Cardiac ventricle fibroblast (primary cell): ENCODE results near the gene OR13C8. TPM values are rescaled to one million over a fixed set of nuclear protein-coding genes. Genes with fewer than 3 reads are reported as not detected.

Experiments used
- total RNA-seq: library from RNA; depleted of rRNA; stranded (reverse); fragments of >200 nt; gene quantifications from 2 replicates; pipeline ENCODE4 v1.2.3, GENCODE V29; 2015

The OR13C8 gene
- not detected in 2 replicates for total RNA-seq

GRCh38 chr9:104568868-104569267 lies at the start of gene OR13C8:
Gene OR13C8, plus strand, starts transcription at chr9:104569168. Its CDS starts 0 bp downstream, at chr9:104569168.

GRCh38 chr9:104527109-104527508 lies 41.9 kb upstream of the OR13C8 start, which contains the start of gene OR13C4:
Gene OR13C4, minus strand, starts transcription at chr9:104527209. Its CDS starts 0 bp downstream, at chr9:104527209.

DNA sequence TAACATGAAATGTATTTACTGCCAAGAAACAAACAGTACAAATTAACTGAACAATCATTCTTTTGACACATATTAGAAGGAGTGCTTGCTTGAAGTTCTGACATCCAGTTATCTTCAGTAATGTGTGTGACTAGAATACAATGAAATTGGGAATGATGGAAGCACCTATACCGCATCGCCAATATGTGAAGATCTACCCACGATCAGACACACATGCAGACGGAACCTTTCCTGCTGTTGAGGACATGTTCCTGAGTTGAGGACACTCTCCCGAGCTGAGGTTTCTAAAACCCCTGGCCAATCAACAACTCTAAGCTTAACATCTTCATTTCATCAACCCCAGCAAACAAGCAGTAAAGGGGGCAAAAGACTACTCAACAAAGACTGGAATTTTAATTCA lies 32.2 kb upstream of the OR13C8 start, which contains the start of gene OR13C3:
OR13C3 (minus strand) TSS at position 101 of the 400 bp plus-strand sequence. CDS start 133 bp downstream, outside the sequence.

DNA sequence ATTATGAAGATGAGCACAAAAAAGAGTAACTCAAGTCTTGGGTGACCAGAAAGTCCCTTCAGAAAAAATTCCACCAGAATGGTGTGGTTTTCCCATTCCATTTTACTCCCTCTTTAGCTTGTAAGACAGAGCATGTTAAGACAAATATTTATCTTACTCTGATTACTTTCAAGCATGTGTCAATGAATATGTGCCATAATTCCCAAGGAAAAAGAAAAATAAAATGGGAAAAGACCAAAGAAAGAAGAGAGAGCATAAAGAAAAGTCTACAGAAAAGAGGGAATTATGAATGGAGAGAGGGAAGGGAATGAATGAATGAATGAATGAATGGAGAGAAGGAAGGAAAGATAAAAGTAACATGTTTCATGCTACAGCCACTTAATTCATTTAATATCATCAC lies 30.3 kb downstream of the OR13C8 start, which contains the start of gene OR13C5:
OR13C5 (minus strand) TSS at position 101 of the 400 bp plus-strand sequence; CDS start at position 101, 0 bp downstream.

GRCh38 chr9:104605527-104605926 lies 36.6 kb downstream of the OR13C8 start, which contains the start of gene OR13C2:
Gene OR13C2, minus strand, starts transcription at chr9:104605627. Its CDS starts 0 bp downstream, at chr9:104605627.

DNA sequence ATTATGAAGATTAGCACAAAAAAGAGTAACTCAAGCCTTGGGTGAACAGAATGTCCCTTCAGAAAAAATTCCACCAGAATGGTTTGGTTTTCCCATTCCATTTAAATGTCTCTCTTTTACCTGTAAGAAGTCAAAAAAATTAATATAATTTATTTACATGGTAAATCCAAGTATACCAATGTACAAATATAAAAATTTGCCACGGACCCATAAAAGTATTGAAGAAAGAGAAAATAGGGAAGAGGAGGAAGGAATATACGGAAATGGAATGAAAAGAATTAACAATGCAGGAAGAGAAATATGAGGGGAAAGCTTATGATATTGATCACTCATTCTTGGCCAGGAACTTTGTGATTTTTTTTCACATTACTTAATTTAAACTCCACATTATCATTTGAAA lies 49.1 kb downstream of the OR13C8 start, which contains the start of gene OR13C9:
OR13C9 (minus strand) TSS at position 101 of the 400 bp plus-strand sequence; CDS start at position 101, 0 bp downstream.

Other genes with a start within 250 kb of the OR13C8 start
- not detected in 2 replicates for gene OR13F1, start 64.9 kb upstream of the OR13C8 start, total RNA-seq
- not detected in 2 replicates for gene OR13C4, start 42.0 kb upstream of the OR13C8 start, total RNA-seq
- gene OR13C3, start 32.3 kb upstream of the OR13C8 start, total RNA-seq: not detected in 2 replicates
- not detected in 2 replicates for gene OR13C5, start 30.2 kb downstream of the OR13C8 start, total RNA-seq
- not detected in 2 replicates for gene OR13C2, start 36.5 kb downstream of the OR13C8 start, total RNA-seq
- gene OR13C9, start 49.0 kb downstream of the OR13C8 start, total RNA-seq: not detected in 2 replicates
- gene OR13D1, start 125.3 kb downstream of the OR13C8 start, total RNA-seq: not detected in 2 replicates
- gene NIPSNAP3A, start 178.5 kb downstream of the OR13C8 start, total RNA-seq: 11.0 and 13.2 TPM in 2 replicates
- 0.25 and 0.29 TPM in 2 replicates for gene NIPSNAP3B, start 195.0 kb downstream of the OR13C8 start, total RNA-seq